ENCODE data around the gene SELENBP1.

GRCh38 chr1:151324390-151324930 lies 48.0 kb downstream of the SELENBP1 start:
- TF ChIP-seq CTCF (IDR thresholded peaks at IDR 0.05) = no peak
- TF ChIP-seq POLR2A (IDR thresholded peaks at IDR 0.05) = no peak
- TF ChIP-seq EP300 (IDR thresholded peaks at IDR 0.05) = no peak
- TF ChIP-seq POLR2AphosphoS5 (IDR thresholded peaks at IDR 0.05) = no peak

Data from upper lobe of left lung (tissue), 4 donors.